GM19099 (cell line): ENCODE data around the gene SAA4.

Experiments used
- POLR2A ChIP-seq: IDR thresholded peaks from 3 replicates; pipeline ENCODE4 v1.6.1; 2011; ENCODE audit warnings: low read depth; ENCODE audit not compliant: insufficient read length; ENCODE audit errors: extremely low read depth

SAA4 gene

GRCh38 chr11:18253233-18253632 is 16.6 kb upstream of the SAA4 start:
- TF ChIP-seq POLR2A: no peak

GRCh38 chr11:18248561-18248960 is 12.0 kb upstream of the SAA4 start, which contains the start of gene SAA2:
SAA2 (minus strand) TSS chr11:18248668; CDS start chr11:18248011, 657 bp downstream.
- no peak for TF ChIP-seq POLR2A

GRCh38 chr11:18246379-18247190 is 10.0 kb upstream of the SAA4 start:
- TF ChIP-seq POLR2A: peak; percentile 23

- TF ChIP-seq POLR2A: no peak
These were observed 8.8 kb upstream of the SAA4 start for GRCh38 chr11:18245396-18245795.

GRCh38 chr11:18243783-18244362 is 7.3 kb upstream of the SAA4 start:
- no peak for TF ChIP-seq POLR2A

GRCh38 chr11:18239655-18240054 is 3.1 kb upstream of the SAA4 start:
- no peak for TF ChIP-seq POLR2A

- no peak for TF ChIP-seq POLR2A
These were observed 938 bp downstream of the SAA4 start for GRCh38 chr11:18235394-18236334.

- TF ChIP-seq POLR2A: no peak
These were observed 2.7 kb downstream of the SAA4 start for GRCh38 chr11:18233912-18234311.

GRCh38 chr11:18230859-18231258 is 5.7 kb downstream of the SAA4 start:
- no peak for TF ChIP-seq POLR2A

- TF ChIP-seq POLR2A: no peak
These were observed 7.1 kb downstream of the SAA4 start for GRCh38 chr11:18229501-18229900.

GRCh38 chr11:18225913-18226312 is 10.7 kb downstream of the SAA4 start:
- TF ChIP-seq POLR2A: no peak

GRCh38 chr11:18223591-18224387 is 12.8 kb downstream of the SAA4 start:
- TF ChIP-seq POLR2A: no peak

GRCh38 chr11:18222814-18223421 is 13.7 kb downstream of the SAA4 start:
- TF ChIP-seq POLR2A: no peak

GRCh38 chr11:18221274-18221876 is 15.2 kb downstream of the SAA4 start:
- no peak for TF ChIP-seq POLR2A

GRCh38 chr11:18209058-18209457 is 27.5 kb downstream of the SAA4 start:
- TF ChIP-seq POLR2A: no peak
